GM19324 (cell line): ENCODE data around the gene WNT7B.

Experiments used
- ATAC-seq: cut with Tn5 transposase; IDR thresholded peaks from one replicate; pipeline ENCODE4 v1.9.1; 2021; ENCODE audit warnings: mild to moderate bottlenecking, moderate library complexity; ENCODE audit not compliant: unreplicated experiment, low FRiP score

The WNT7B gene

DNA sequence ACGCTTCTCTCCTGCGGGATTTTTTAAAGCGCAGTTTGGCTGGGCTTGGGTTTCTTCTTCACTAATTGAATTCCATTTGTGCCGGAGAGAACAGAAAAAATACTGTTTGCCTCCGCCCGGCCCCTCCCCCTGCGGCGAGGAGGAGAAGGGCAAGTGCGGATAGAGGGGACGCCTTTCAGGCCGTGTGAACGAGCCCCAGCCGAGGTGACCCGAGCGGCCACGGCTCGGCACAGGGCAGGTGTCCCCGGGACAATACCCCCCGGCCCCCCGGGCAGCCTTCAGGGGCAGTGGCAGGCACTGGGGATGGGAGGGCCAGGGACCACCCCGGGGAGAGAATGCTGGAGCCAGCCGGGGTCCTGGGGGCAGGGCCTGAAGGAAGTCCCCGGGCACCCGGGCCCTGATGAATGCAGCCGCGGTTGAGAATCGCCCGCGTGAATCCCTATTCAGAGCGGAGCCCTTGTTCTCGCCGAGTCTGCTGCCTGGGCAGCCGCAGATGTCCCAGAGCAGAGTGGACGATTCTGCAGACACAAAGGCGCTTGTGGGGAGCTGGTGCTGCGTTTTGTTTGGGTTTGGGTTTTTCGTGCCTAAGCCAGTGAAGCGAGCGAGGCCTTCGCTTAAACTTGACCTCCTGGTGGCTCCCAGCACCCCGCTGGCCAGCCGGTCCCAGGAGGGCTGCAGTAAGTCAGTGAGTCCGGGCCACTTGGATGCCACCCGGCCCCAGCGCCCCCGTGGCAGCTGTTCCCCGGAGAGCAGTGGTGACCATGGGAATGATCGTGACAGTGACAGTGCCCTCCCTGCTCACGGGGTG lies 96.0 kb downstream of the WNT7B start:
- no peak for ATAC-seq

DNA sequence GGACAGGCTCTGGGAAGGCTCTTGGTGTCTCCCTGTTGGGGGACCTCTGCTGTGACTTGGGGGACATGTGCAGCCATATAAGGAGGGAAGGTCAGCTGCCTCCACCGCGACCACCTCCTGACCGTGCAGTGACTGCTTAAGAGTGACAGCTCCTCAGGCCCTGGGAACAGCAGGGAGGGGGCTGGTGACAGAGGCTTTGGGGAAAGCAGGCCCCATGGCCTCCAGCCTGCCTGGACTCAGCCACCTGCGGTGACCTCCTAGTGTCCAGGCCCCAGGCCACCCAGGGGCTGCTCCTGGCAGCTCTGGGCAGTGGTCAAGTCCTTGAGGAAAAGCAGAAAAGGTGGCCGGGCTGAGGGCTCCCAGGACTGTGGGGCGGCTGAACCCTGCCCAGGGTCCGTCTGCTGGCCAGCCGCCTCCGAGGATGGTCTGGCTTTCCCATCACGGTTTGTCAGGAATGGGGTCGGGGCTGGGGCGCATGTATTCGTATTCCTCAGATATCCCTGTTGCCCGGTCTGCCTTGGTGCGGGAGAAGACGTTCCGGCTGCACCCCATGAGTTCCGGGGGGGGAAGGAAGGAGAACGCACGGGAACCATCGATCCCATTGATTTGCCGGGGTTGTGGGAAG lies 96.8 kb downstream of the WNT7B start:
- no peak for ATAC-seq

DNA sequence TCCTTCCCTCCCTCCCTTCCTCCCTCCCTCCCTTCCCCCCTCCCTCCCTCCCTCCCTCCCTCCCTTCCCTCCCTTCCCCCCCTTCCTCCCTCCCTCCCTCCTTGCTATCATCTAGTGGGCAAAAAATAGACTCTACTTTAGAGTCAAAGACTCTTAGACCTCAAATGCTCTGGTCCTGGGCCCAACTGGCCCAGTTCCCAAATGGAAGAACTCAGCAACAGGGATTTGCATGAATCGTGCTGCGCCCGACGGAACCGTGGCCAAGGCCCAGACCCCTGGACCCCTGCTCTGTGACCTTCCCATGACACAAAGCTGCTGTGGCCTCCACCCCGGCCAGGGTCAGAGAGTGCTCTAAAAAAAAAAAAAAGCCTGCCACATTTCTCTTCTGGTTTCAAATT lies 97.4 kb downstream of the WNT7B start:
- no peak for ATAC-seq

DNA sequence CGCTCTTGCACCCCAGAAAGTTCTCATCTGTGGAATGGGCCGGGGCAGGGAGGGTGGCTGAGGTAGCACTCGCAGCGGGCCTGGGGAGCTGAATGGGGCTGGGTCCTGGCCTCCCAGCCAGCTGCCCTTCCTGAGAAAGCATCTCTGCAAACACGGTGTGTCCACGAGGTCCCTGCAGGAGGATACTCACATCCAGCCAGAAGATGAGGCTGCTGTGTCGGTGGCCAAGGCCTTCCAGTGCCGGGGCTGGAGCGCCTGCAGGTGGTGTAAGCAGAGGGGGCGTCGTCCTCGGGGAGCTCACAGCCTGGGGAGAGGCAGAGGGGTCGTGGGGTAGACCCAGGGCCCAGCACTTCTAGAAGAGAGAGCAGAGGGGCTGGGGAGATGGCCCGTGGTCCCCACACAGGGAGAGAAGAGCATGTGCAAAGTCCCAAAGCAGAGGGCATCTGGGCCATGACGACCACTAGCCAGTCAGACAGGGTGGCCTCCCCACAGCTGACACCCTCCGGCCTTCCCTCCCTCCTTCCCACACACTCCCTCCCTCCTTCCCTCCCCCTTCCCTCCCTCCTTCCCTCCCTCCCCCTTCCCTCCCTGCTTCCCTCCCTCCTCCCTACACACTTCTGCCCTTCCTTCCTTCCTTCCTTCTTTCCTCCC lies 97.9 kb downstream of the WNT7B start:
- no peak for ATAC-seq

DNA sequence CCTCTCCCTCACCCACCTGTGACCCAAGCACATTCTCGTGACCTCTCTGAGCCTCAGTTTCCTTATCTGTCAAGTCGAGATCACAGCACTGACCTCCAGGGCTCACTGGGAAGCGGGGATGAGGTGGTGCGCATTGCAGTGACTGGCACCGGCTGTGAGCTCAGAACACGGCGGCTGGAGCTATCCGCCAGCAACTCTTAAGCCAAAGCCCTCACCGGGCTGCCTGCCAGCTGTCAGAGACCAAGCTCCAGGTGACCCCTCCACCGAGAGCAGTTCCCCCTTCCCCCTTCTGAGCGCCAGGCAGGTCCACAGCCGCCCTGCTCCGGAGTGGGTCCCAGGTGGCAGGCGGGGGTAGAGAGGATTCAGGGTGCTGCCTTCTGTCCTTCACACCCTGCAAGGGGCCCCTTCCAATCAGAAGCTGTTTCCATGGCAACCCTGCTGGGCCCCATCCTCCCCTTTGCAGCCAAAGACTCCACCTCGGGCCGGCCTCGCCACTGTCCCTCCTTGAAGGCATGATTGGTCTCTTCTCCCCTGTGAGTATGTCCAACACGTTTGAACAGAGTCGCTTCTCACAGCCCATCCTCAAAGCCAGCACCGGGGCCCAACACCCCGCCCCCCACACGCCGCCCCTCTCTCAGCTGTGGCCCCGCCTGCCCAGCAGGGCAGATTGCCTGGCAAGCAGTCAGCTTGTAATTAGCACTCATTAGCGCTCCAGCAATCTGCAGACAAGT lies 98.7 kb downstream of the WNT7B start:
- no peak for ATAC-seq

DNA sequence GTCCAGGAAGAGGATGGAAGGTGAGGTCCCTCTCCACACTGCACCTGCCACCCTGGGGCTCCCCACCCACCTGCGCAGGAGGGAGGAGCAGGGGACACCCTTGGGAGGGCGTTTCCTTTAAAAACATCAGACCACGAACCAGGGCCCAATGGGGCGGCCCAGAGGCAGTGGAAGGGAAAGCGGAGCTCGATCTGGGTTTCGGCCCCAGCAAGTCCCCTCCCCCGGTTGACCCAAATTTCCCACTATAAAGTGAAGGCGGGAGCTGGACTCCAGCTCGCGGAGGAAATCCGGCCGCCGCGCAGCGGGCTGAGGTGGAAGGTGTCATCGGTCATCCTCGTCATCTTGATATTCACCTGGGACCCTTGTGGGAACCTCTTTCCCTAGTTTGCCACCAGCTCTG lies 99.3 kb downstream of the WNT7B start:
- ATAC-seq, result no peak

DNA sequence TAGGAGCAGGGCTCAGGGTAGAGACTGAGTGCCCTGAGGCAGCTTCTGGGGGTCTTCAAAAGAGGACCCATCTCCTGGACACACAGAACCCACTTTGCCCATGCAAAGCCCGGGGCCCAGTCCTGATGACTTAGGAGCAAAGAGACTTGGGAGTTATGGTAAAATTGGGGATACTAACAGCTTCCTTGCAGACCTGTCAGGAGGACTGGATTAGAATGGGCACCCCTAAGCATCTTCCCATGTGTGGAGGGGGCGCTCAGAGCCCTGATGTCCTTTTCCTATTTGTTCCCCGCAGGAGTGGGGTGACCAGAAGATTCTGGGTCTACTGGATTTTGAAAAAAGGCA lies 100.0 kb downstream of the WNT7B start:
- ATAC-seq, result no peak

DNA sequence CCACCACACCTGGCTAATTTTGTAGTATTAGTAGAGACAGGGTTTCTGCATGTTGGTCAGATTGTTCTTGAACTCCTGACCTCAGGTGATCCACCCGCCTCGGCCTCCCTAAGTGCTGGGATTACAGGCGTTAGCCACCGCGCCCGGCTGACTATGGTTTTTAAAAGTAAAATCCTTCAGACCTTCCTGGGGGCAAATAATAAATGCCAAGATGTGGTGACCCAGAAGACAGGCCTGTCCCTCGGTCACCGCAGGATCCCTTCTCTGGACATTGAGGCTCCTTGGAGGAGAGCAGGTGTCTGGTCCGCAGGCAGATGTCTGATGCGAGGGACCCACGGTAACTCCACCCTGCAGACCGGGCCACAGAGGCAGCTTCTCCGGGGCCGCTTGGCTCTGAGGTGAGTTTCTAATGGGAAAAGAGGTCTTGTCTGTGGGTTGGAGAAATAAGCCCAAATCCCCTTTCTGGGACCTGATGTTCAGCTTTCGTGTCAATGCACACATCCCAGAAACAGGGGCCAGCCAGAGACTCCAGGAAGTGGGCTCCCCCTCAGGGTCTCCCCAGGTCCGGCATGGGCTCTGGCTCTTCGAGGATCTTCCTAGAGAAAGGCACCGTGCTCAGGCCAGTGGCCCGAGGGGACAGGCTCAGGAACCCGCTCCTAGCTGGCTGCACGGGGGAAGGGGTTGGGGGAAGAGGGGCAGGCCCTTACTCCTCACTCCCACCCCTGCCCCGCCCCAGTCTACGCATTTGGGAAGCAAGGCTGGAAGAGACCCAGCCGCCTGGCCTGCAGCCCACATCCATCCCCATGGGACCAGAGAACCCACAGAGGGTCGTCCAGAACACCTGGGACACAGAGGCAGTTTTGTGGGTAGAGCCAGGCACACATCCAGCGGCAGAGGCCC lies 100.6 kb downstream of the WNT7B start:
- ATAC-seq, result no peak

DNA sequence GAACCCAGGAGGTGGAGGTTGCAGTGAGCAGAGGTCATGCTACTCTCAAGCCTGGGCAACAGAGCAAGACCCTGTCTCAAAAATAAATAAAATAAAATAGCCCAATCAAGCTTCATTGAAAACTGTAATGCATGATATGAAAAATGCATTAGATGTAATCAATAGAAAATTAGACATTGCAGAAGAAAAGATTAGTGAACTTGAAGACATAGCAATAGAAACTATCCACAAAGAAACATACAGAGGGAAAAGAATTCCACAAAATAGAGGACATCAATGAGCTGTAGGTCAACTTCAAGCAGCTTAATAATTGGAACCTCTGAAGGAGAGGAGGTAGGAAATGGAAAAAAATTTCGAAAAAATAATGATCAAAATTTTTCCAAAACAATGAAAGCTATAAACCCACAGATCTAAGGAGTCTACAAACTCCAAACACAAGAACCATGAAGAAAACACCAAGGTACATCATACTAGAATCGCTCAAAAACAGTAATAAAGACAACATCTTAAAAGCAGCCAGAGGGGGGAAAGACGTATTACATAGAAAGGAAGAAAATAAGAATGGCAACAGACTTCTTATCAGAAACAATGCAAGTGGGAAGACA lies 104.2 kb downstream of the WNT7B start:
- ATAC-seq, result no peak

DNA sequence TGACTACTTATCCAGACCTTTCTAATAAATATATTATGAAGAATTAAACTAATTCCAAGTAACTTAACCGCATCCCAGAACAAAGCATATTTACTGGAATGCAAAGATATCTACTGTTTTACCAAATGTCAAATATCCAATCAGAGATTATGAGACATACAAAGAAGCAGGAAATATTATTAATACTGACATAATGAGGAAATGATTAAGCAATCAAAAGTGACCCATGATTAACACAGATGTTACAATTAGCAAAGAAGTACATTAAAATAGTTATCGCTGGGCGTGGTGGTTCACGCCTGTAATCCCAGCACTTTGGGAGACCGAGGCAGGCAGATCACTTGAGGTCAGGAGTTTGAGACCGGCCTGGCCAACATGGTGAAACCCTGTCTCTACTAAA lies 105.2 kb downstream of the WNT7B start:
- no peak for ATAC-seq
